ENCODE results near the gene EDIL3.
"Not testable (repeated sequence)": the region's sequence is repeated elsewhere in the genome, so short reads cannot be mapped to it uniquely, and the experiment has no call there.

Gene EDIL3

GRCh38 chr5:84162695-84163094 is 222.0 kb downstream of the EDIL3 start:
- no peaks in the 10 kb centered on the region for H3K9me2 ChIP-seq (replicated peaks; ENCODE audit: insufficient read depth, low read length)
- H3K9me3 ChIP-seq (replicated peaks; ENCODE audit: insufficient read depth, low read length), result no peaks in the 10 kb centered on the region
- no peak overlapping the region for H3K27ac ChIP-seq (ENCODE audit: low read length)
- H3K27me3 ChIP-seq (replicated peaks; ENCODE audit: insufficient read depth, low read length), result no peaks in the 10 kb centered on the region
- H4K20me1 ChIP-seq (ENCODE audit: insufficient read depth, low read length), result no peaks in the 10 kb centered on the region
- no peak overlapping the region for H3K4me3 ChIP-seq (ENCODE audit: low read length)
- H3K36me3 ChIP-seq (replicated peaks; ENCODE audit: insufficient read depth, low read length), result no peaks in the 10 kb centered on the region
- H3K9ac ChIP-seq (ENCODE audit: low read length), result no peak overlapping the region
- no peak overlapping the region for H2AFZ ChIP-seq (ENCODE audit: low read length)
- no peak overlapping the region for H3K4me2 ChIP-seq (ENCODE audit: low read depth, low read length)
- no peaks in the 10 kb centered on the region for H3K4me1 ChIP-seq (ENCODE audit: low read length)
- DNase-seq, result no peak
- H3F3A ChIP-seq (ENCODE audit: insufficient read depth, low read length), result no peaks in the 10 kb centered on the region
- H3K79me2 ChIP-seq (ENCODE audit: low read length), result no peaks in the 10 kb centered on the region
- no peak for TF ChIP-seq EZH2 (optimal IDR thresholded peaks at IDR 0.05; ENCODE audit: low read depth, low read length)

GRCh38 chr5:84160650-84161049 is 224.0 kb downstream of the EDIL3 start:
- H4K20me1 ChIP-seq (ENCODE audit: insufficient read depth, low read length); H3K79me2 ChIP-seq (ENCODE audit: low read length); DNase-seq; H3K9me3 ChIP-seq (replicated peaks; ENCODE audit: insufficient read depth, low read length); H3K36me3 ChIP-seq (replicated peaks; ENCODE audit: insufficient read depth, low read length); H3K4me2 ChIP-seq (ENCODE audit: low read depth, low read length); H3K27ac ChIP-seq (ENCODE audit: low read length); H3F3A ChIP-seq (ENCODE audit: insufficient read depth, low read length); H2AFZ ChIP-seq (ENCODE audit: low read length); H3K4me3 ChIP-seq (ENCODE audit: low read length); H3K9me2 ChIP-seq (replicated peaks; ENCODE audit: insufficient read depth, low read length); H3K27me3 ChIP-seq (replicated peaks; ENCODE audit: insufficient read depth, low read length); H3K4me1 ChIP-seq (ENCODE audit: low read length); H3K9ac ChIP-seq (ENCODE audit: low read length): not testable (repeated sequence)

GRCh38 chr5:84149094-84149493 is 235.6 kb downstream of the EDIL3 start:
- no peaks in the 10 kb centered on the region for H3F3A ChIP-seq (ENCODE audit: insufficient read depth, low read length)
- no peak overlapping the region for H3K9ac ChIP-seq (ENCODE audit: low read length)
- H3K4me3 ChIP-seq (ENCODE audit: low read length), result no peak overlapping the region
- no peak overlapping the region for H3K4me2 ChIP-seq (ENCODE audit: low read depth, low read length)
- H2AFZ ChIP-seq (ENCODE audit: low read length), result no peak overlapping the region
- H3K27ac ChIP-seq (ENCODE audit: low read length), result no peak overlapping the region
- no peak for DNase-seq
- no peaks in the 10 kb centered on the region for H3K9me2 ChIP-seq (replicated peaks; ENCODE audit: insufficient read depth, low read length)
- no peaks in the 10 kb centered on the region for H3K27me3 ChIP-seq (replicated peaks; ENCODE audit: insufficient read depth, low read length)
- H3K79me2 ChIP-seq (ENCODE audit: low read length), result no peaks in the 10 kb centered on the region
- H3K4me1 ChIP-seq (ENCODE audit: low read length), result no peaks in the 10 kb centered on the region
- TF ChIP-seq CTCF (IDR thresholded peaks at IDR 0.05; ENCODE audit: low read length) (no peak), EZH2 (optimal IDR thresholded peaks at IDR 0.05; ENCODE audit: low read depth, low read length) (no peak), EZH2phosphoT487 (IDR thresholded peaks at IDR 0.05; ENCODE audit: low read length) (no peak)
- no peaks in the 10 kb centered on the region for H3K9me3 ChIP-seq (replicated peaks; ENCODE audit: insufficient read depth, low read length)
- H3K36me3 ChIP-seq (replicated peaks; ENCODE audit: insufficient read depth, low read length), result no peaks in the 10 kb centered on the region
- no peaks in the 10 kb centered on the region for H4K20me1 ChIP-seq (ENCODE audit: insufficient read depth, low read length)

- Histone ChIP-seq H3K27me3 (replicated peaks; ENCODE audit: insufficient read depth, low read length) (no peaks in the 10 kb centered on the region), H3K4me1 (ENCODE audit: low read length) (no peaks in the 10 kb centered on the region), H4K20me1 (ENCODE audit: insufficient read depth, low read length) (no peaks in the 10 kb centered on the region), H3K4me2 (ENCODE audit: low read depth, low read length) (no peak overlapping the region), H3K27ac (ENCODE audit: low read length) (no peak overlapping the region), H3K9ac (ENCODE audit: low read length) (no peak overlapping the region), H3F3A (ENCODE audit: insufficient read depth, low read length) (no peaks in the 10 kb centered on the region), H3K9me3 (replicated peaks; ENCODE audit: insufficient read depth, low read length) (no peaks in the 10 kb centered on the region), H3K79me2 (ENCODE audit: low read length) (no peaks in the 10 kb centered on the region), H3K4me3 (ENCODE audit: low read length) (no peak overlapping the region), H2AFZ (ENCODE audit: low read length) (no peak overlapping the region), H3K36me3 (replicated peaks; ENCODE audit: insufficient read depth, low read length) (no peaks in the 10 kb centered on the region), H3K9me2 (replicated peaks; ENCODE audit: insufficient read depth, low read length) (no peaks in the 10 kb centered on the region)
- TF ChIP-seq CTCF (IDR thresholded peaks at IDR 0.05; ENCODE audit: low read length) (no peak), EZH2phosphoT487 (IDR thresholded peaks at IDR 0.05; ENCODE audit: low read length) (no peak), EZH2 (optimal IDR thresholded peaks at IDR 0.05; ENCODE audit: low read depth, low read length) (no peak)
- DNase-seq, result no peak
Measured at GRCh38 chr5:84148651-84149050, 236.0 kb downstream of the EDIL3 start.
